ENCODE results near the gene FNDC3B. TPM values are rescaled to one million over a fixed set of nuclear protein-coding genes. Genes with fewer than 3 reads are reported as not detected.
"Not testable (repeated sequence)": the region's sequence is repeated elsewhere in the genome, so short reads cannot be mapped to it uniquely, and the experiment has no call there.

The FNDC3B gene
- polyA plus RNA-seq, 2 of the 4 experiments (the other 2 are of a cell fraction) = 29.5 to 33.6 TPM

GRCh38 chr3:172241405-172241804 lies 202.0 kb downstream of the FNDC3B start:
- DNase-seq (ENCODE audit: low read depth in 1 of 2, low spot score in 1 of 2) (no peak), ATAC-seq (no peak), FAIRE-seq (no peak)
- H3K9me3 ChIP-seq = peaks cover 17% of the 10 kb centered on the region
- H3K4me3 ChIP-seq = no peak overlapping the region
- TF ChIP-seq RCOR1 (IDR thresholded peaks at IDR 0.05; ENCODE audit: low read depth, low read length) (no peak), NR3C1 (IDR thresholded peaks at IDR 0.05) (no peak), CHD2 (IDR thresholded peaks at IDR 0.05; ENCODE audit: low read length, partially characterized antibody) (no peak), TP53 (CRISPR knock-in tag; IDR thresholded peaks at IDR 0.05) (no peak), ZC3H11A (IDR thresholded peaks at IDR 0.05) (no peak), EHMT2 (IDR thresholded peaks at IDR 0.05; ENCODE audit: low read depth) (no peak), SREBF2 (IDR thresholded peaks at IDR 0.05) (no peak), POLR2AphosphoS2 (conservative IDR thresholded peaks at IDR 0.05; ENCODE audit: low read length) (no peak), JUNB (IDR thresholded peaks at IDR 0.05) (no peak), PBX3 (IDR thresholded peaks at IDR 0.05) (no peak), RNF2 (IDR thresholded peaks at IDR 0.05; ENCODE audit: borderline replicate concordance, low read depth) (no peak)
- ChIA-PET CTCF (interaction anchor here (1.0 to 1.6 kb wide), 2 partner anchors 14 to 15 kb away, joined by 3 to 4 read pairs; no protein-coding TSS in a partner anchor), POLR2A (no interaction called here)
- H3K27ac ChIP-seq = no peak overlapping the region
- WGBS (ENCODE audit: missing lambda C conversion rate) = 100% methylated on average over 1 of the region's 1 CpG
- H3K4me2 ChIP-seq = no peak overlapping the region
- H3K4me1 ChIP-seq = peaks cover 28% of the 10 kb centered on the region

- peaks cover 17% of the 10 kb centered on the region for H3K9me3 ChIP-seq
- H3K4me1 ChIP-seq = peaks cover 23% of the 10 kb centered on the region
- H3K4me3 ChIP-seq; ATAC-seq; H3K27ac ChIP-seq; H3K4me2 ChIP-seq; POLR2A ChIA-PET; DNase-seq (ENCODE audit: low read depth in 1 of 2, low spot score in 1 of 2); FAIRE-seq: not testable (repeated sequence)
- CTCF ChIA-PET = interaction anchor here (1.6 kb wide), 1 partner anchor 14 kb away, joined by 4 read pairs; no protein-coding TSS in a partner anchor
- WGBS (ENCODE audit: missing lambda C conversion rate) = 97% methylated on average over 3 of the region's 3 CpGs
- peak; percentile 82 for TF ChIP-seq ZFP36 (IDR thresholded peaks at IDR 0.05; ENCODE audit: borderline replicate concordance, partially characterized antibody)
Measured at GRCh38 chr3:172242471-172242870, 203.1 kb downstream of the FNDC3B start.

GRCh38 chr3:172243376-172243775 lies 204.0 kb downstream of the FNDC3B start:
- POLR2A ChIA-PET; FAIRE-seq; ATAC-seq; CTCF ChIA-PET; H3K4me3 ChIP-seq; H3K4me2 ChIP-seq; DNase-seq (ENCODE audit: low read depth in 1 of 2, low spot score in 1 of 2): not testable (repeated sequence)
- Histone ChIP-seq H3K9me3 (peaks cover 17% of the 10 kb centered on the region), H3K4me1 (peaks cover 32% of the 10 kb centered on the region), H3K27ac (peak overlapping the region in 1 of 2 experiments; percentile 51; a peak in 1 of 6 replicates)
- WGBS (ENCODE audit: missing lambda C conversion rate) = 93% methylated on average over 3 of the region's 3 CpGs

- DNase-seq (ENCODE audit: low read depth in 1 of 2, low spot score in 1 of 2) (peak in 1 of 2 experiments; percentile 14), FAIRE-seq (no peak), ATAC-seq (peak; percentile 34 to 64; a peak in 4 of 6 replicates)
- ChIA-PET POLR2A (no interaction called here), CTCF (interaction anchor here (1.4 kb wide), 1 partner anchor 31 kb away, joined by 4 read pairs; no protein-coding TSS in a partner anchor)
- TF ChIP-seq BCL3 (IDR thresholded peaks at IDR 0.05) (no peak), RARB (CRISPR knock-in tag; IDR thresholded peaks at IDR 0.05) (no peak), RCOR1 (IDR thresholded peaks at IDR 0.05; ENCODE audit: low read depth, low read length) (no peak), POLR2AphosphoS2 (conservative IDR thresholded peaks at IDR 0.05; ENCODE audit: low read length) (no peak), REST (IDR thresholded peaks at IDR 0.05) (no peak), FOXS1 (CRISPR knock-in tag; IDR thresholded peaks at IDR 0.05) (no peak), FOSL2 (IDR thresholded peaks at IDR 0.05) (no peak), FOSL2 (CRISPR knock-in tag; IDR thresholded peaks at IDR 0.05) (peak; percentile 13; the same call in 1 of the 2 replicates)
- peaks cover 17% of the 10 kb centered on the region for H3K9me3 ChIP-seq
- H3K27ac ChIP-seq = peak overlapping the region in 1 of 2 experiments; percentile 51; a peak in 1 of 6 replicates
- H3K4me1 ChIP-seq = peaks cover 37% of the 10 kb centered on the region
- peak overlapping the region; percentile 8; the same call in 1 of the 3 replicates for H3K4me2 ChIP-seq
- no peak overlapping the region for H3K4me3 ChIP-seq
- 20% methylated on average over 2 of the region's 2 CpGs for WGBS (ENCODE audit: missing lambda C conversion rate)
Measured at GRCh38 chr3:172244011-172244410, 204.6 kb downstream of the FNDC3B start.

All from A549 (cell line).